OCI-LY1 (cell line): ENCODE measurements around the gene INPP5K.

Experiments
- H2AFZ ChIP-seq: fragments of 200-600 bp; sonication (generic), shearing (Covaris generic); 2 replicates; pipeline ENCODE4 v1.6.0; 2014; ENCODE audit warnings: antibody characterized with exemption, mild to moderate bottlenecking, low read length
- H3F3A ChIP-seq: fragments of 200-600 bp; sonication (generic), shearing (Covaris generic); 2 replicates; pipeline ENCODE4 v1.6.0; 2014; ENCODE audit warnings: mild to moderate bottlenecking, antibody characterized with exemption, low read length, moderate library complexity; ENCODE audit not compliant: insufficient read depth
- H3K27ac ChIP-seq: fragments of 200-600 bp; sonication (generic); 2 replicates; pipeline ENCODE4 v1.5.1; 2014; ENCODE audit warnings: low read length, mixed run types, mild to moderate bottlenecking, low read depth; ENCODE audit not compliant: poor library complexity, severe bottlenecking
- H3K27me3 ChIP-seq: fragments of 200-600 bp; sonication (generic); 2 replicates; pipeline ENCODE4 v1.6.0; 2014; ENCODE audit warnings: antibody characterized with exemption, mild to moderate bottlenecking, low read length, moderate library complexity; ENCODE audit not compliant: insufficient read depth
- H3K36me3 ChIP-seq: fragments of 200-600 bp; sonication (generic); 2 replicates; pipeline ENCODE4 v1.6.1; 2014; ENCODE audit warnings: mild to moderate bottlenecking, antibody characterized with exemption, low read length, moderate library complexity, mixed read lengths; ENCODE audit not compliant: insufficient read depth
- H3K4me1 ChIP-seq: fragments of 200-600 bp; sonication (generic); 2 replicates; pipeline ENCODE4 v1.5.1; 2014; ENCODE audit warnings: mild to moderate bottlenecking, low read length, moderate library complexity; ENCODE audit not compliant: insufficient read depth, severe bottlenecking
- H3K4me2 ChIP-seq: fragments of 200-600 bp; sonication (generic), shearing (Covaris generic); 2 replicates; pipeline ENCODE4 v1.6.1; 2014; ENCODE audit warnings: low read length
- H3K4me3 ChIP-seq: fragments of 200-600 bp; sonication (generic); 2 replicates; pipeline ENCODE4 v1.5.1; 2014; ENCODE audit warnings: low read length, low read depth, mild to moderate bottlenecking, mixed read lengths; ENCODE audit not compliant: poor library complexity, severe bottlenecking
- H3K79me2 ChIP-seq: fragments of 200-600 bp; shearing (Covaris generic); 2 replicates; pipeline ENCODE4 v1.6.1; 2016; ENCODE audit warnings: mixed run types, low read length, mixed read lengths; ENCODE audit not compliant: insufficient read depth
- H3K9ac ChIP-seq: fragments of 200-600 bp; sonication (generic), shearing (Covaris generic); 2 replicates; pipeline ENCODE4 v1.6.1; 2014; ENCODE audit warnings: mild to moderate bottlenecking, low read length, mixed read lengths
- H3K9me2 ChIP-seq: fragments of 200-600 bp; sonication (generic), shearing (Covaris generic); 2 replicates; pipeline ENCODE4 v1.6.1; 2014; ENCODE audit warnings: low read depth, mild to moderate bottlenecking, low read length, mixed read lengths
- H3K9me3 ChIP-seq: fragments of 200-600 bp; shearing (Covaris generic); 2 replicates; pipeline ENCODE4 v1.6.1; 2014; ENCODE audit warnings: low read length, mixed read lengths
- H4K20me1 ChIP-seq: fragments of 200-600 bp; sonication (generic), shearing (Covaris generic); 2 replicates; pipeline ENCODE4 v1.6.0; 2016; ENCODE audit warnings: mild to moderate bottlenecking, low read length; ENCODE audit not compliant: insufficient read depth
- EZH2 ChIP-seq: fragments of 200-600 bp; sonication (generic), shearing (Covaris generic); IDR thresholded peaks from 2 replicates; pipeline ENCODE4 v1.8.0; 2017; ENCODE audit warnings: borderline replicate concordance, mixed run types, mild to moderate bottlenecking, antibody characterized with exemption, low read length, moderate library complexity, mixed read lengths
- TF ChIP-seq, protein P1 (sequence below): fragments of 200-600 bp; sonication (generic), shearing (Covaris generic); IDR thresholded peaks from 2 replicates; pipeline ENCODE4 v1.5.1; 2017; ENCODE audit warnings: mild to moderate bottlenecking, antibody characterized with exemption, low read length, moderate library complexity, mixed read lengths

The INPP5K gene

GRCh38 chr17:1480747-1481465 lies 35.5 kb downstream of the INPP5K start:
- Histone ChIP-seq H2AFZ (no peak overlapping the region), H3K27me3 (no peaks in the 10 kb centered on the region), H3K9me2 (no peaks in the 10 kb centered on the region), H4K20me1 (no peaks in the 10 kb centered on the region), H3K4me3 (no peak overlapping the region), H3K4me1 (peaks cover 10% of the 10 kb centered on the region), H3K36me3 (peaks cover 27% of the 10 kb centered on the region), H3K9ac (no peak overlapping the region), H3K27ac (no peak overlapping the region), H3K9me3 (no peaks in the 10 kb centered on the region), H3K79me2 (no peaks in the 10 kb centered on the region), H3F3A (no peaks in the 10 kb centered on the region), H3K4me2 (no peak overlapping the region)
- TF ChIP-seq, protein P1, sequence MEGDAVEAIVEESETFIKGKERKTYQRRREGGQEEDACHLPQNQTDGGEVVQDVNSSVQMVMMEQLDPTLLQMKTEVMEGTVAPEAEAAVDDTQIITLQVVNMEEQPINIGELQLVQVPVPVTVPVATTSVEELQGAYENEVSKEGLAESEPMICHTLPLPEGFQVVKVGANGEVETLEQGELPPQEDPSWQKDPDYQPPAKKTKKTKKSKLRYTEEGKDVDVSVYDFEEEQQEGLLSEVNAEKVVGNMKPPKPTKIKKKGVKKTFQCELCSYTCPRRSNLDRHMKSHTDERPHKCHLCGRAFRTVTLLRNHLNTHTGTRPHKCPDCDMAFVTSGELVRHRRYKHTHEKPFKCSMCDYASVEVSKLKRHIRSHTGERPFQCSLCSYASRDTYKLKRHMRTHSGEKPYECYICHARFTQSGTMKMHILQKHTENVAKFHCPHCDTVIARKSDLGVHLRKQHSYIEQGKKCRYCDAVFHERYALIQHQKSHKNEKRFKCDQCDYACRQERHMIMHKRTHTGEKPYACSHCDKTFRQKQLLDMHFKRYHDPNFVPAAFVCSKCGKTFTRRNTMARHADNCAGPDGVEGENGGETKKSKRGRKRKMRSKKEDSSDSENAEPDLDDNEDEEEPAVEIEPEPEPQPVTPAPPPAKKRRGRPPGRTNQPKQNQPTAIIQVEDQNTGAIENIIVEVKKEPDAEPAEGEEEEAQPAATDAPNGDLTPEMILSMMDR = no peak

- Histone ChIP-seq H3K36me3 (peaks cover 31% of the 10 kb centered on the region), H2AFZ (no peak overlapping the region), H4K20me1 (no peaks in the 10 kb centered on the region), H3K27ac (no peak overlapping the region), H3K27me3 (no peaks in the 10 kb centered on the region), H3K9ac (no peak overlapping the region), H3F3A (no peaks in the 10 kb centered on the region), H3K79me2 (no peaks in the 10 kb centered on the region), H3K9me3 (no peaks in the 10 kb centered on the region), H3K4me1 (peaks cover 14% of the 10 kb centered on the region), H3K4me2 (no peak overlapping the region), H3K4me3 (no peak overlapping the region), H3K9me2 (no peaks in the 10 kb centered on the region)
- TF ChIP-seq EZH2 = no peak
- TF ChIP-seq, protein P1 = no peak
Observed at GRCh38 chr17:1478418-1478817, 38.0 kb downstream of the INPP5K start.

DNA sequence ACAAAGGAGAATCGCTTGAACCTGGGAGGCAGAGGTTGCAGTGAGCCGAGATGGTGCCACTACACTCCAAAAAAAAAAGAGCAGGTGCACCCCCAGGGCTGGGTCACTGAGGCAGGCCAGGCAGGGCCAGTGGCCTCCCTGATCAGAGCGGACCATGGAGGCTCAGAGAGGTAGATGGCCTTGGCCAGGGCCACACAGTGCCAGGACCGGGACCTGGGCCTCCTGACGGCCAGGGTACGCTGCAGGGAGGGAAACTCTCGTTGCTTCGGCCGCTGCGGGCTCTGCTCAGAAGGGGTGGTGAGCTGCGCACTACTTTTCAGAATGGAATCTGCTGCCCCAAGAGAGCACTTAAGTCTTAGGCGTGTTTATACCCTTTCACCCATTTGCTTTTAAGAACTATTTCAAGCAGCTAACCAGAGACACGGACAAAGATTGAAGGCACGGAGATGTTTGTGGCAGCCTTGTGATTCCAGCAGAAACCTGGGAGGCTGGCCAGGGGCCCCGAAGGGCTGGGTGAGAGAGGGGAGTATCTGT lies 41.0 kb downstream of the INPP5K start:
- Histone ChIP-seq H3K4me1 (peaks cover 14% of the 10 kb centered on the region), H3K9me2 (no peaks in the 10 kb centered on the region), H3K4me3 (no peak overlapping the region), H2AFZ (no peak overlapping the region), H4K20me1 (no peaks in the 10 kb centered on the region), H3K27me3 (no peaks in the 10 kb centered on the region), H3F3A (no peaks in the 10 kb centered on the region), H3K9ac (no peak overlapping the region), H3K4me2 (no peak overlapping the region), H3K27ac (no peak overlapping the region), H3K9me3 (no peaks in the 10 kb centered on the region), H3K36me3 (peaks cover 32% of the 10 kb centered on the region), H3K79me2 (no peaks in the 10 kb centered on the region)
- no peak for TF ChIP-seq EZH2
